Measurements from ENCODE around the gene TAAR6. TPM values are rescaled to one million over a fixed set of nuclear protein-coding genes. Genes with fewer than 3 reads are reported as not detected.

Gene TAAR6
- total RNA-seq, 1 experiment from 2014 or later = not detected

GRCh38 chr6:132589454-132589853 is 19.3 kb downstream of the TAAR6 start, which contains the start of gene TAAR5:
TAAR5 (minus strand) TSS chr6:132589741; CDS start chr6:132589686, 55 bp downstream.
- H3K9me3 Mint-ChIP-seq (ENCODE audit: low read depth, unreplicated experiment) = no peaks in the 10 kb centered on the region
- TF ChIP-seq, protein P1, sequence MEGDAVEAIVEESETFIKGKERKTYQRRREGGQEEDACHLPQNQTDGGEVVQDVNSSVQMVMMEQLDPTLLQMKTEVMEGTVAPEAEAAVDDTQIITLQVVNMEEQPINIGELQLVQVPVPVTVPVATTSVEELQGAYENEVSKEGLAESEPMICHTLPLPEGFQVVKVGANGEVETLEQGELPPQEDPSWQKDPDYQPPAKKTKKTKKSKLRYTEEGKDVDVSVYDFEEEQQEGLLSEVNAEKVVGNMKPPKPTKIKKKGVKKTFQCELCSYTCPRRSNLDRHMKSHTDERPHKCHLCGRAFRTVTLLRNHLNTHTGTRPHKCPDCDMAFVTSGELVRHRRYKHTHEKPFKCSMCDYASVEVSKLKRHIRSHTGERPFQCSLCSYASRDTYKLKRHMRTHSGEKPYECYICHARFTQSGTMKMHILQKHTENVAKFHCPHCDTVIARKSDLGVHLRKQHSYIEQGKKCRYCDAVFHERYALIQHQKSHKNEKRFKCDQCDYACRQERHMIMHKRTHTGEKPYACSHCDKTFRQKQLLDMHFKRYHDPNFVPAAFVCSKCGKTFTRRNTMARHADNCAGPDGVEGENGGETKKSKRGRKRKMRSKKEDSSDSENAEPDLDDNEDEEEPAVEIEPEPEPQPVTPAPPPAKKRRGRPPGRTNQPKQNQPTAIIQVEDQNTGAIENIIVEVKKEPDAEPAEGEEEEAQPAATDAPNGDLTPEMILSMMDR (IDR thresholded peaks at IDR 0.05; ENCODE audit: unreplicated experiment) = no peak
- H3K4me3 Mint-ChIP-seq (ENCODE audit: low read depth, unreplicated experiment) = no peak within 1 kb of the TSS
- BruUV-seq (replicated peaks) = no TSS peak
- no peak for DNase-seq
- CTCF ChIA-PET = interaction anchor here (0.7 kb wide), 2 partner anchors 484 to 1152 kb away, joined by 4 to 7 read pairs; no protein-coding TSS in a partner anchor
- H3K27ac Mint-ChIP-seq (ENCODE audit: unreplicated experiment) = no peak within 1 kb of the TSS
- H3K4me1 Mint-ChIP-seq (ENCODE audit: low read depth, unreplicated experiment) = peaks cover 11% of the 10 kb centered on the region
- no peaks in the 10 kb centered on the region for H3K36me3 Mint-ChIP-seq (ENCODE audit: insufficient read depth, unreplicated experiment)
- no peaks in the 10 kb centered on the region for H3K27me3 Mint-ChIP-seq (ENCODE audit: unreplicated experiment)
- intact Hi-C loops (cut with micrococcal nuclease; ENCODE audit: unreplicated experiment) = no loop called here

GRCh38 chr6:132590362-132590761 is 20.2 kb downstream of the TAAR6 start:
- Mint-ChIP-seq H3K27ac (ENCODE audit: unreplicated experiment) (no peak overlapping the region), H3K9me3 (ENCODE audit: low read depth, unreplicated experiment) (no peaks in the 10 kb centered on the region), H3K4me3 (ENCODE audit: low read depth, unreplicated experiment) (no peak overlapping the region), H3K27me3 (ENCODE audit: unreplicated experiment) (no peaks in the 10 kb centered on the region), H3K36me3 (ENCODE audit: insufficient read depth, unreplicated experiment) (no peaks in the 10 kb centered on the region), H3K4me1 (ENCODE audit: low read depth, unreplicated experiment) (peaks cover 11% of the 10 kb centered on the region)
- CTCF ChIA-PET = interaction anchor here (0.5 to 0.7 kb wide), 2 partner anchors 141 to 483 kb away, joined by 4 to 7 read pairs; no protein-coding TSS in a partner anchor
- no TSS peak for BruUV-seq (replicated peaks)
- TF ChIP-seq, protein P1 (IDR thresholded peaks at IDR 0.05; ENCODE audit: unreplicated experiment) = no peak
- intact Hi-C loops (cut with micrococcal nuclease; ENCODE audit: unreplicated experiment) = loop anchor here (5.0 kb wide), 1 partner anchor 53 kb away; the partner anchor contains the start of gene TAAR9
- DNase-seq = no peak

- Mint-ChIP-seq H3K27me3 (ENCODE audit: unreplicated experiment) (no peaks in the 10 kb centered on the region), H3K4me3 (ENCODE audit: low read depth, unreplicated experiment) (no peak overlapping the region), H3K4me1 (ENCODE audit: low read depth, unreplicated experiment) (peaks cover 11% of the 10 kb centered on the region), H3K36me3 (ENCODE audit: insufficient read depth, unreplicated experiment) (no peaks in the 10 kb centered on the region), H3K9me3 (ENCODE audit: low read depth, unreplicated experiment) (no peaks in the 10 kb centered on the region), H3K27ac (ENCODE audit: unreplicated experiment) (no peak overlapping the region)
- TF ChIP-seq, protein P1 (IDR thresholded peaks at IDR 0.05; ENCODE audit: unreplicated experiment) = no peak
- BruUV-seq (replicated peaks) = no TSS peak
- CTCF ChIA-PET = no interaction called here
- no peak for DNase-seq
- intact Hi-C loops (cut with micrococcal nuclease; ENCODE audit: unreplicated experiment) = loop anchor here (5.0 kb wide), 1 partner anchor 56 kb away; the partner anchor contains the start of gene TAAR9
Measured at GRCh38 chr6:132592855-132593254, 22.7 kb downstream of the TAAR6 start.

DNA sequence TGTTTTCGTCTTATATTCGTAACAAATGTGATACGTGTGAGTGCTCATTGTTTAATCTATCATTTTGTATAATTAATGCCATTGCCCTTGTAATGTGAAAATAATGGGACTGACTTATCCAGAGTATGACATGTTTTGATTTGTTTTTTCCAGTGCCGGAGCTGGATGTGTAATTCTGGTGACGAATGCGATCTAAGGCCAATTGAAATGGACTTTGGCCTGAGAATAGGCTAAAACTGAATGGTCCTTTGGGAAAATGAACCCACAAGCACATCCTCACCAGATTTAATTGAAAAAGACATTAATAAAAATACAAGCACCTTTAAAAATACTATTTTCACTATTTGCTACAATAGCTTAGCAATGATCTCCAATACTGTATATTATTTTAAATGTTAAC is 26.1 kb downstream of the TAAR6 start:
- no peak for DNase-seq
- Mint-ChIP-seq H3K27me3 (ENCODE audit: unreplicated experiment) (no peaks in the 10 kb centered on the region), H3K9me3 (ENCODE audit: low read depth, unreplicated experiment) (no peaks in the 10 kb centered on the region), H3K4me1 (ENCODE audit: low read depth, unreplicated experiment) (peaks cover 20% of the 10 kb centered on the region), H3K4me3 (ENCODE audit: low read depth, unreplicated experiment) (no peak overlapping the region), H3K27ac (ENCODE audit: unreplicated experiment) (no peak overlapping the region), H3K36me3 (ENCODE audit: insufficient read depth, unreplicated experiment) (no peaks in the 10 kb centered on the region)
- intact Hi-C loops (cut with micrococcal nuclease; ENCODE audit: unreplicated experiment) = no loop called here
- CTCF ChIA-PET = no interaction called here
- no TSS peak for BruUV-seq (replicated peaks)
- TF ChIP-seq, protein P1 (IDR thresholded peaks at IDR 0.05; ENCODE audit: unreplicated experiment) = no peak

All from Calu3 (cell line).